GM12801 (cell line): Measurements from ENCODE around the gene MYOG.

Experiments
- CTCF ChIP-seq: IDR thresholded peaks from one replicate; pipeline ENCODE4 v1.5.1; 2011; ENCODE audit warnings: control low read depth; ENCODE audit not compliant: insufficient read length; ENCODE audit errors: extremely low read depth

The MYOG gene

DNA sequence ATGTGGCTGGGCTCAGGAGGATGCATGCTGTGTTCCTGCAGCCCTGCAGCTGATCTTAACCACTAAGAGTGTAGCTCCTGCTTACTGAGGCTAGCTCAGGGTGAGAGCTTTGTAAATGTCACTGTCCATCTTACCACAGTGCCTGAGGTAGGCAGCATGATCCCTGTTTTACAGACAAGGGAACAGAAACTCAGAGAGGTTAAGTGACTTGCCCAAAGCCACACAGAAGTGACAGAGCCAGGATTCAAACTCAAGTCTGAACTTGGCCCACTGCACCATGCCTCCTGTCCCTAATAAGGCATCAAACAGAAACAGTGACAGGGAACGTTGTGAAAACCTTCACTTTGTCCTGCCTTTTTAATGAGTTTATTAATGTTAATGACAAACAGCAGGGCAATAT is 31.6 kb downstream of the MYOG start:
- TF ChIP-seq CTCF = no peak

- TF ChIP-seq CTCF = no peak
Measured at GRCh38 chr1:203052601-203053000, 33.2 kb downstream of the MYOG start.

- TF ChIP-seq CTCF = no peak
Measured at GRCh38 chr1:203051841-203052324, 33.9 kb downstream of the MYOG start.

DNA sequence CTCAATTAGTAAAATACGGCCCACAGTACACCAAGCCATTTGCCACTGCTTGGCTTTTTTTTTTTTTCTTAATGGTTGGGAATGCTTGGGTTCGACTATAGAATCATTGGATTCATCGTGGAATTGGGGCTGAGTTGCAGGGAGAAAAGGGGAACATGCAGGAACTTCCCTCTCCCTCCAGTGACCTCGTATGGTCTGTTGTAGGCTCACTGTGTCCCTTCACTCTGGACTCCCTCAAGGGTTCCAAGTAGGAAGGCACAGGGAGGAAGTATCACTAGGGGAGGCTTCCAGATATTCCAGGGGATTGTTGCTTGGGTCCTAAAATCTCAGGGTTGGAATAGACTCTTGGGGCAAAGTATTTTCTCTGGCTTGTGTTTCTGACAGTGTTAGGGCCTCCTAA is 35.0 kb downstream of the MYOG start:
- no peak for TF ChIP-seq CTCF

- TF ChIP-seq CTCF = no peak
Measured at GRCh38 chr1:203049576-203050180, 36.1 kb downstream of the MYOG start.

DNA sequence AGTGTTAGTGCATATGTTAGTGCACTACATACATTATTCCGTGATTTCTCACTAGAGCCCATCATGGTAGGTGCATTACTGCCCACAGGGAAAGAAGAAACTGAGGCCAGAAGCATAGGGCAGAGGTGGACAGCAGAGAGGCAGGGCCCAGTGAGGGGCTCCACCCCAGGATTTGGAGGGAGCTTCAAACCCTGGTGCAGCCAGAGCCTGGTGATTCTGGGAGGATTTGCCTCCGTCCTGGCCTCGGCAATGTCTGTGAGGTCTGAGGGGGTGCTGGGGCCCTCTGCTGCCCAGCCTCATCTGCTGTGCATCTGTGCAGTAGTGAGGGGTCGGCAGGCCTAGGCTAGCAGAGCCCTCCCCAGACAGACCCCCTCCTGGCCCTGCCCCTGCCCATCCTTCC is 36.7 kb downstream of the MYOG start:
- no peak for TF ChIP-seq CTCF

GRCh38 chr1:203048555-203049051 is 37.2 kb downstream of the MYOG start:
- TF ChIP-seq CTCF = no peak
